Measurements from ENCODE around the gene PRKN. TPM values are rescaled to one million over a fixed set of nuclear protein-coding genes. Genes with fewer than 3 reads are reported as not detected.

The PRKN gene
- total RNA-seq, 1 experiment from 2014 or later = not detected

GRCh38 chr6:161682982-161683381, 1044.6 kb downstream of the PRKN start:
- BruUV-seq (replicated peaks) = no TSS peak

GRCh38 chr6:161679980-161680538, 1047.5 kb downstream of the PRKN start:
- no peak overlapping the region for H3K4me3 ChIP-seq
- H4K20me1 ChIP-seq (ENCODE audit: insufficient read depth) = no peaks in the 10 kb centered on the region
- no peaks in the 10 kb centered on the region for H3K36me3 ChIP-seq (ENCODE audit: low read depth)
- CTCF ChIA-PET = no interaction called here
- BruUV-seq (replicated peaks) = no TSS peak
- no peaks in the 10 kb centered on the region for H3K9me3 ChIP-seq (ENCODE audit: insufficient read depth, low read depth)
- TF ChIP-seq EZH2 (IDR thresholded peaks at IDR 0.05; ENCODE audit: low read depth) = no peak
- no peak for TF ChIP-seq CTCF (conservative IDR thresholded peaks at IDR 0.05)
- H3K79me2 ChIP-seq (ENCODE audit: low read depth) = no peaks in the 10 kb centered on the region
- no peak overlapping the region for H2AFZ ChIP-seq
- no peaks in the 10 kb centered on the region for H3F3A ChIP-seq (ENCODE audit: insufficient read depth, low read depth)
- H3K27me3 ChIP-seq (ENCODE audit: insufficient read depth, low read depth) = peaks cover 4% of the 10 kb centered on the region; the same call in 1 of the 2 replicates
- POLR2A ChIA-PET (ENCODE audit: unreplicated experiment) = no interaction called here
- intact Hi-C loops (cut with micrococcal nuclease; ENCODE audit: unreplicated experiment) = no loop called here
- no peak for DNase-seq
- no peak overlapping the region for H3K4me2 ChIP-seq
- no peaks in the 10 kb centered on the region for H3K9me2 ChIP-seq (ENCODE audit: insufficient read depth)
- H3K4me1 ChIP-seq (replicated peaks; ENCODE audit: insufficient read depth) = no peaks in the 10 kb centered on the region
- H3K27ac ChIP-seq = no peak overlapping the region

More at GRCh38 chr6:161682982-161683381, 1044.6 kb downstream of the PRKN start:
- ChIA-PET CTCF (no interaction called here), POLR2A (ENCODE audit: unreplicated experiment) (no interaction called here)
- TF ChIP-seq CTCF (conservative IDR thresholded peaks at IDR 0.05) (no peak), EZH2 (IDR thresholded peaks at IDR 0.05; ENCODE audit: low read depth) (no peak)
- no peaks in the 10 kb centered on the region for H3K36me3 ChIP-seq (ENCODE audit: low read depth)
- H3K4me3 ChIP-seq = no peak overlapping the region
- no peak overlapping the region for H3K27ac ChIP-seq
- no peaks in the 10 kb centered on the region for H3K4me1 ChIP-seq (replicated peaks; ENCODE audit: insufficient read depth)
- no peaks in the 10 kb centered on the region for H4K20me1 ChIP-seq (ENCODE audit: insufficient read depth)
- no peak overlapping the region for H3K4me2 ChIP-seq
- DNase-seq = no peak
- no peaks in the 10 kb centered on the region for H3K9me2 ChIP-seq (ENCODE audit: insufficient read depth)
- H3K79me2 ChIP-seq (ENCODE audit: low read depth) = no peaks in the 10 kb centered on the region
- no peak overlapping the region for H2AFZ ChIP-seq
- peaks cover 4% of the 10 kb centered on the region; the same call in 1 of the 2 replicates for H3K27me3 ChIP-seq (ENCODE audit: insufficient read depth, low read depth)
- H3K9me3 ChIP-seq (ENCODE audit: insufficient read depth, low read depth) = no peaks in the 10 kb centered on the region
- H3F3A ChIP-seq (ENCODE audit: insufficient read depth, low read depth) = no peaks in the 10 kb centered on the region
- intact Hi-C loops (cut with micrococcal nuclease; ENCODE audit: unreplicated experiment) = no loop called here

GRCh38 chr6:161677188-161677587, 1050.4 kb downstream of the PRKN start:
- intact Hi-C loops (cut with micrococcal nuclease; ENCODE audit: unreplicated experiment) = no loop called here
- Histone ChIP-seq H3K36me3 (ENCODE audit: low read depth) (no peaks in the 10 kb centered on the region), H3K79me2 (ENCODE audit: low read depth) (no peaks in the 10 kb centered on the region), H3F3A (ENCODE audit: insufficient read depth, low read depth) (no peaks in the 10 kb centered on the region), H3K9me3 (ENCODE audit: insufficient read depth, low read depth) (no peaks in the 10 kb centered on the region), H4K20me1 (ENCODE audit: insufficient read depth) (no peaks in the 10 kb centered on the region), H3K4me3 (no peak overlapping the region), H3K4me1 (replicated peaks; ENCODE audit: insufficient read depth) (no peaks in the 10 kb centered on the region), H2AFZ (no peak overlapping the region), H3K9me2 (ENCODE audit: insufficient read depth) (no peaks in the 10 kb centered on the region), H3K4me2 (no peak overlapping the region), H3K27ac (no peak overlapping the region), H3K27me3 (ENCODE audit: insufficient read depth, low read depth) (peaks cover 4% of the 10 kb centered on the region; the same call in 1 of the 2 replicates)
- no peak for DNase-seq
- no TSS peak for BruUV-seq (replicated peaks)
- TF ChIP-seq EZH2 (IDR thresholded peaks at IDR 0.05; ENCODE audit: low read depth) (no peak), CTCF (conservative IDR thresholded peaks at IDR 0.05) (no peak)
- ChIA-PET CTCF (no interaction called here), POLR2A (ENCODE audit: unreplicated experiment) (no interaction called here)
